Gastrocnemius medialis (tissue), 4 donors: ENCODE measurements around the gene A3GALT2. TPM values are rescaled to one million over a fixed set of nuclear protein-coding genes. Genes with fewer than 3 reads are reported as not detected.

Source experiments
- ATAC-seq, 2 donors: fragments of 150-250 bp; one replicate each; pipeline ENCODE4 v1.9.1; 2016
- DNase-seq, 2 donors: peaks; one replicate each; pipeline ENCODE4 v3.0.0-alpha.2; 2019
- H3K27ac ChIP-seq, 4 donors: fragments of 200-600 bp; sonication (generic); 1 replicate in 1 of 4; 2 replicates in 3 of 4; pipeline ENCODE4 v1.5.1; 2016 to 2018; ENCODE audit warnings: mild to moderate bottlenecking in 2 of 4, moderate library complexity in 1 of 4
- H3K27me3 ChIP-seq, 3 donors: fragments of 200-600 bp; sonication (generic) in 2 of 3; 1 replicate in 1 of 3; 2 replicates in 2 of 3; pipeline versions ENCODE4 v1.5.1 to v1.6.0; 2016 to 2019; ENCODE audit warnings: mild to moderate bottlenecking in 1 of 3, moderate library complexity in 1 of 3
- H3K36me3 ChIP-seq, 2 donors: fragments of 200-600 bp; sonication (generic) in 1 of 2; one replicate each; pipeline ENCODE4 v1.5.1; 2017 to 2018
- H3K4me1 ChIP-seq, 2 donors: fragments of 200-600 bp; sonication (generic) in 1 of 2; one replicate each; pipeline ENCODE4 v1.5.1; 2016 to 2017; ENCODE audit warnings: mild to moderate bottlenecking in 2 of 2
- H3K4me3 ChIP-seq, 4 donors: fragments of 200-600 bp; sonication (generic) in 3 of 4; 1 replicate in 1 of 4; 2 replicates in 3 of 4; pipeline ENCODE4 v1.5.1; 2016 to 2019; ENCODE audit warnings: mild to moderate bottlenecking in 2 of 4
- H3K9me3 ChIP-seq, 3 donors: fragments of 200-600 bp; sonication (generic) in 2 of 3; 1 replicate in 1 of 3; 2 replicates in 2 of 3; pipeline ENCODE4 v1.5.1; 2016 to 2019
- CTCF ChIP-seq, 5 experiments: fragments of 450-650 bp in 3 of 5; fragments of 200-600 bp in 2 of 5; sonication (generic) in 2 of 5; IDR thresholded peaks in 4 of 5; conservative IDR thresholded peaks in 1 of 5; 1 replicate in 4 of 5; 2 replicates in 1 of 5; pipeline ENCODE4 v1.5.1; 2016 to 2019; ENCODE audit warnings: antibody characterized with exemption in 5 of 5, mild to moderate bottlenecking in 3 of 5, moderate library complexity in 3 of 5
- POLR2A ChIP-seq, 2 donors: fragments of 450-650 bp; IDR thresholded peaks; one replicate each; pipeline ENCODE4 v1.6.1; 2017; ENCODE audit warnings: antibody characterized with exemption in 2 of 2, mild to moderate bottlenecking in 2 of 2, moderate library complexity in 2 of 2
- in situ Hi-C, 4 donors: fragments of 200-750 bp; cut with MboI; loops; one replicate each; pipeline versions ENCODE4 v1.15.0 to v1.8.0; 2017; ENCODE audit warnings: low sequenced_read_pairs in 4 of 4
- intact Hi-C: fragments of 100-400 bp; cut with DNase I; formaldehyde crosslinking; loops from one replicate; pipeline ENCODE4 v1.15.1; 2023; ENCODE audit warnings: low total_unique reads
- total RNA-seq, 4 donors: library from RNA; depleted of rRNA; stranded (reverse); fragments of >200 nt; gene quantifications; one replicate each; pipeline versions ENCODE4 v1.1.0 to v1.2.3, GENCODE V29; 2016

Gene A3GALT2
- total RNA-seq, 4 donors from 2014 or later = not detected

GRCh38 chr1:33269621-33270020, 51.3 kb downstream of the A3GALT2 start:
- Histone ChIP-seq H3K27ac (no peak overlapping the region), H3K4me1 (peaks cover 0 to 3% of the 10 kb centered on the region in 2 donors), H3K9me3 (no peaks in the 10 kb centered on the region), H3K36me3 (no peaks in the 10 kb centered on the region), H3K4me3 (no peak overlapping the region), H3K27me3 (no peaks in the 10 kb centered on the region)
- intact Hi-C loops = no loop called here
- TF ChIP-seq CTCF (IDR thresholded peaks at IDR 0.05 in 4 of 5, conservative IDR thresholded peaks at IDR 0.05 in 1 of 5) (no peak), POLR2A (IDR thresholded peaks at IDR 0.05) (no peak)
- no peak for ATAC-seq
- DNase-seq = no peak
- in situ Hi-C loops = no loop called here

- intact Hi-C loops (no loop called here), in situ Hi-C loops (no loop called here)
- TF ChIP-seq POLR2A (IDR thresholded peaks at IDR 0.05) = no peak
- TF ChIP-seq CTCF (IDR thresholded peaks at IDR 0.05 in 4 of 5, conservative IDR thresholded peaks at IDR 0.05 in 1 of 5) = no peak
- ATAC-seq = peak in 1 of 2 donors; percentile 33
- no peak overlapping the region for H3K27ac ChIP-seq
- H3K4me3 ChIP-seq = no peak overlapping the region
- peaks cover 4 to 8% of the 10 kb centered on the region in 2 donors for H3K4me1 ChIP-seq
- H3K27me3 ChIP-seq = no peaks in the 10 kb centered on the region
- H3K36me3 ChIP-seq = no peaks in the 10 kb centered on the region
- H3K9me3 ChIP-seq = no peaks in the 10 kb centered on the region
- DNase-seq = no peak
These were observed 51.8 kb downstream of the A3GALT2 start for GRCh38 chr1:33268927-33269610.

- H3K27me3 ChIP-seq = no peaks in the 10 kb centered on the region
- in situ Hi-C loops = no loop called here
- DNase-seq = no peak
- ATAC-seq = no peak
- no peak for TF ChIP-seq CTCF (IDR thresholded peaks at IDR 0.05 in 4 of 5, conservative IDR thresholded peaks at IDR 0.05 in 1 of 5)
- no peak for TF ChIP-seq POLR2A (IDR thresholded peaks at IDR 0.05)
- H3K36me3 ChIP-seq = no peaks in the 10 kb centered on the region
- intact Hi-C loops = no loop called here
- H3K4me1 ChIP-seq = peaks cover 8 to 15% of the 10 kb centered on the region in 2 donors
- no peak overlapping the region for H3K27ac ChIP-seq
- no peaks in the 10 kb centered on the region for H3K9me3 ChIP-seq
- H3K4me3 ChIP-seq = no peak overlapping the region
These were observed 52.4 kb downstream of the A3GALT2 start for GRCh38 chr1:33268457-33268856.

GRCh38 chr1:33267468-33268205, 53.3 kb downstream of the A3GALT2 start:
- DNase-seq (no peak), ATAC-seq (no peak)
- in situ Hi-C loops = no loop called here

More at GRCh38 chr1:33267468-33268205, 53.3 kb downstream of the A3GALT2 start:
- Histone ChIP-seq H3K4me1 (peaks cover 8 to 15% of the 10 kb centered on the region in 2 donors), H3K36me3 (no peaks in the 10 kb centered on the region), H3K27me3 (no peaks in the 10 kb centered on the region), H3K9me3 (no peaks in the 10 kb centered on the region), H3K27ac (no peak overlapping the region), H3K4me3 (no peak overlapping the region)
- no peak for TF ChIP-seq POLR2A (IDR thresholded peaks at IDR 0.05)
- no peak for TF ChIP-seq CTCF (IDR thresholded peaks at IDR 0.05 in 4 of 5, conservative IDR thresholded peaks at IDR 0.05 in 1 of 5)
- intact Hi-C loops = no loop called here
